IgD-negative memory B cell (primary cell): Measurements from ENCODE around the gene KRTDAP. TPM values are rescaled to one million over a fixed set of nuclear protein-coding genes. Genes with fewer than 3 reads are reported as not detected.

Source experiments
- H3K27ac Mint-ChIP-seq, 3 donors: one replicate each; pipeline ENCODE4 v1.8.0; 2020 to 2022; ENCODE audit warnings: mild to moderate bottlenecking in 3 of 3, mixed read lengths in 3 of 3, moderate library complexity in 1 of 3
- H3K27me3 Mint-ChIP-seq: one replicate; pipeline ENCODE4 v1.8.0; 2021; ENCODE audit warnings: mixed read lengths
- H3K36me3 Mint-ChIP-seq: one replicate; pipeline ENCODE4 v1.8.0; 2020; ENCODE audit warnings: mild to moderate bottlenecking, mixed read lengths
- H3K4me1 Mint-ChIP-seq, 3 donors: one replicate each; pipeline ENCODE4 v1.8.0; 2020 to 2022; ENCODE audit warnings: mixed read lengths in 3 of 3, mild to moderate bottlenecking in 1 of 3
- H3K4me3 Mint-ChIP-seq, 4 donors: one replicate each; pipeline ENCODE4 v1.8.0; 2020 to 2022; ENCODE audit warnings: mild to moderate bottlenecking in 4 of 4, mixed read lengths in 4 of 4, moderate library complexity in 3 of 4
- H3K9me3 Mint-ChIP-seq, 3 donors: one replicate each; pipeline ENCODE4 v1.8.0; 2020 to 2021; ENCODE audit warnings: mixed read lengths in 3 of 3, mild to moderate bottlenecking in 1 of 3
- polyA plus RNA-seq: library from polyadenylated mRNA; unstranded; fragments of 300-500 nt; fragmentation: Illumina TruSeq; gene quantifications from one replicate; pipeline ENCODE4 v1.2.3, GENCODE V29; 2021

The KRTDAP gene
- polyA plus RNA-seq, 1 donor from 2014 or later: not detected

- peaks cover 30% of the 10 kb centered on the region for H3K27me3 Mint-ChIP-seq
- H3K36me3 Mint-ChIP-seq: peaks cover 2% of the 10 kb centered on the region
- no peak overlapping the region for H3K27ac Mint-ChIP-seq
- no peaks in the 10 kb centered on the region for H3K9me3 Mint-ChIP-seq
- peaks cover 3 to 12% (median 11%) of the 10 kb centered on the region in 3 donors for H3K4me1 Mint-ChIP-seq
- no peak overlapping the region for H3K4me3 Mint-ChIP-seq
These were observed 15.7 kb upstream of the KRTDAP start for GRCh38 chr19:35506011-35506410.

GRCh38 chr19:35502751-35503150 lies 12.5 kb upstream of the KRTDAP start:
- no peak overlapping the region for H3K27ac Mint-ChIP-seq
- H3K4me1 Mint-ChIP-seq: peaks cover 0 to 2% (median 1%) of the 10 kb centered on the region in 3 donors
- H3K27me3 Mint-ChIP-seq: peaks cover 24% of the 10 kb centered on the region
- no peak overlapping the region for H3K4me3 Mint-ChIP-seq
- H3K36me3 Mint-ChIP-seq: peaks cover 3% of the 10 kb centered on the region
- H3K9me3 Mint-ChIP-seq: no peaks in the 10 kb centered on the region

GRCh38 chr19:35501684-35502083 lies 11.4 kb upstream of the KRTDAP start:
- peaks cover 0 to 3% (median 0%) of the 10 kb centered on the region in 3 donors for H3K4me1 Mint-ChIP-seq
- no peak overlapping the region for H3K4me3 Mint-ChIP-seq
- H3K9me3 Mint-ChIP-seq: no peaks in the 10 kb centered on the region
- H3K27me3 Mint-ChIP-seq: peaks cover 21% of the 10 kb centered on the region
- no peak overlapping the region for H3K27ac Mint-ChIP-seq
- peaks cover 3% of the 10 kb centered on the region for H3K36me3 Mint-ChIP-seq

GRCh38 chr19:35500611-35501010 lies 10.3 kb upstream of the KRTDAP start:
- Mint-ChIP-seq H3K36me3 (peaks cover 3% of the 10 kb centered on the region), H3K4me1 (peaks cover 0 to 3% (median under 1%) of the 10 kb centered on the region in 3 donors), H3K27me3 (peaks cover 14% of the 10 kb centered on the region), H3K4me3 (no peak overlapping the region), H3K27ac (no peak overlapping the region), H3K9me3 (no peaks in the 10 kb centered on the region)

- Mint-ChIP-seq H3K36me3 (peaks cover 3% of the 10 kb centered on the region), H3K9me3 (no peaks in the 10 kb centered on the region), H3K4me1 (peaks cover 3 to 6% (median 3%) of the 10 kb centered on the region in 3 donors), H3K4me3 (no peak overlapping the region), H3K27ac (no peak overlapping the region), H3K27me3 (peaks cover 11% of the 10 kb centered on the region)
These were observed 8.8 kb upstream of the KRTDAP start for GRCh38 chr19:35498984-35499527.

- Mint-ChIP-seq H3K27me3 (peaks cover 10% of the 10 kb centered on the region), H3K27ac (no peak overlapping the region), H3K4me1 (peaks cover 3 to 6% (median 3%) of the 10 kb centered on the region in 3 donors), H3K9me3 (no peaks in the 10 kb centered on the region), H3K4me3 (no peak overlapping the region), H3K36me3 (peaks cover 3% of the 10 kb centered on the region)
These were observed 8.0 kb upstream of the KRTDAP start for GRCh38 chr19:35498220-35498619.

GRCh38 chr19:35497406-35497805 lies 7.1 kb upstream of the KRTDAP start:
- peaks cover 10% of the 10 kb centered on the region for H3K27me3 Mint-ChIP-seq
- H3K27ac Mint-ChIP-seq: no peak overlapping the region
- peaks cover 1% of the 10 kb centered on the region for H3K36me3 Mint-ChIP-seq
- H3K4me3 Mint-ChIP-seq: no peak overlapping the region
- peaks cover 3 to 6% (median 3%) of the 10 kb centered on the region in 3 donors for H3K4me1 Mint-ChIP-seq
- H3K9me3 Mint-ChIP-seq: no peaks in the 10 kb centered on the region

- H3K27ac Mint-ChIP-seq: no peak overlapping the region
- H3K27me3 Mint-ChIP-seq: peaks cover 3% of the 10 kb centered on the region
- peak overlapping the region in 1 of 4 donors; percentile 46 for H3K4me3 Mint-ChIP-seq
- H3K4me1 Mint-ChIP-seq: peaks cover 1 to 6% (median 3%) of the 10 kb centered on the region in 3 donors
- no peaks in the 10 kb centered on the region for H3K36me3 Mint-ChIP-seq
- no peaks in the 10 kb centered on the region for H3K9me3 Mint-ChIP-seq
These were observed 5.1 kb upstream of the KRTDAP start for GRCh38 chr19:35495107-35496064.

- Mint-ChIP-seq H3K27ac (no peak overlapping the region), H3K27me3 (peaks cover 3% of the 10 kb centered on the region), H3K36me3 (no peaks in the 10 kb centered on the region), H3K4me1 (peaks cover 1 to 6% (median 3%) of the 10 kb centered on the region in 3 donors), H3K4me3 (no peak overlapping the region), H3K9me3 (no peaks in the 10 kb centered on the region)
These were observed 3.7 kb upstream of the KRTDAP start for GRCh38 chr19:35493971-35494370.

- Mint-ChIP-seq H3K4me3 (no peak overlapping the region), H3K27me3 (peaks cover 3% of the 10 kb centered on the region), H3K9me3 (no peaks in the 10 kb centered on the region), H3K4me1 (peaks cover 0 to 6% (median 3%) of the 10 kb centered on the region in 3 donors), H3K27ac (no peak overlapping the region), H3K36me3 (no peaks in the 10 kb centered on the region)
These were observed 1.6 kb upstream of the KRTDAP start for GRCh38 chr19:35491836-35492360.

GRCh38 chr19:35488677-35489076 lies 1.6 kb downstream of the KRTDAP start:
- peaks cover 10 to 14% (median 13%) of the 10 kb centered on the region in 3 donors for H3K4me1 Mint-ChIP-seq
- H3K4me3 Mint-ChIP-seq: no peak overlapping the region
- H3K9me3 Mint-ChIP-seq: no peaks in the 10 kb centered on the region
- H3K27me3 Mint-ChIP-seq: no peaks in the 10 kb centered on the region
- peak overlapping the region in 1 of 3 donors; percentile 44 for H3K27ac Mint-ChIP-seq
- H3K36me3 Mint-ChIP-seq: peaks cover 1% of the 10 kb centered on the region

GRCh38 chr19:35487656-35488182 lies 2.5 kb downstream of the KRTDAP start:
- Mint-ChIP-seq H3K27ac (peak overlapping the region in 1 of 3 donors; percentile 44), H3K4me1 (peaks cover 12 to 17% (median 13%) of the 10 kb centered on the region in 3 donors), H3K4me3 (peak overlapping the region in 1 of 4 donors; percentile 3), H3K27me3 (no peaks in the 10 kb centered on the region), H3K9me3 (no peaks in the 10 kb centered on the region), H3K36me3 (peaks cover 1% of the 10 kb centered on the region)

GRCh38 chr19:35486268-35486708 lies 4.0 kb downstream of the KRTDAP start:
- H3K9me3 Mint-ChIP-seq: no peaks in the 10 kb centered on the region
- peaks cover 12 to 17% (median 13%) of the 10 kb centered on the region in 3 donors for H3K4me1 Mint-ChIP-seq
- H3K36me3 Mint-ChIP-seq: peaks cover 1% of the 10 kb centered on the region
- H3K27ac Mint-ChIP-seq: no peak overlapping the region
- H3K4me3 Mint-ChIP-seq: no peak overlapping the region
- H3K27me3 Mint-ChIP-seq: no peaks in the 10 kb centered on the region

- peak overlapping the region in 1 of 3 donors; percentile 6 for H3K27ac Mint-ChIP-seq
- peaks cover 12 to 17% (median 13%) of the 10 kb centered on the region in 3 donors for H3K4me1 Mint-ChIP-seq
- H3K27me3 Mint-ChIP-seq: no peaks in the 10 kb centered on the region
- no peaks in the 10 kb centered on the region for H3K9me3 Mint-ChIP-seq
- H3K36me3 Mint-ChIP-seq: peaks cover 5% of the 10 kb centered on the region
- peak overlapping the region; percentile 10 to 84 (median 49) for H3K4me3 Mint-ChIP-seq
These were observed 5.8 kb downstream of the KRTDAP start for GRCh38 chr19:35484252-35485036.
